GM11168 (cell line): Measurements from ENCODE around the gene FZD4.

Source experiments
- in situ Hi-C: fragments of 300-500 bp; cut with MboI; formaldehyde crosslinking; loops from one replicate; pipeline ENCODE4 v1.12.0; 2022; ENCODE audit warnings: low sequenced_read_pairs; ENCODE audit not compliant: unreplicated experiment

The FZD4 gene

DNA sequence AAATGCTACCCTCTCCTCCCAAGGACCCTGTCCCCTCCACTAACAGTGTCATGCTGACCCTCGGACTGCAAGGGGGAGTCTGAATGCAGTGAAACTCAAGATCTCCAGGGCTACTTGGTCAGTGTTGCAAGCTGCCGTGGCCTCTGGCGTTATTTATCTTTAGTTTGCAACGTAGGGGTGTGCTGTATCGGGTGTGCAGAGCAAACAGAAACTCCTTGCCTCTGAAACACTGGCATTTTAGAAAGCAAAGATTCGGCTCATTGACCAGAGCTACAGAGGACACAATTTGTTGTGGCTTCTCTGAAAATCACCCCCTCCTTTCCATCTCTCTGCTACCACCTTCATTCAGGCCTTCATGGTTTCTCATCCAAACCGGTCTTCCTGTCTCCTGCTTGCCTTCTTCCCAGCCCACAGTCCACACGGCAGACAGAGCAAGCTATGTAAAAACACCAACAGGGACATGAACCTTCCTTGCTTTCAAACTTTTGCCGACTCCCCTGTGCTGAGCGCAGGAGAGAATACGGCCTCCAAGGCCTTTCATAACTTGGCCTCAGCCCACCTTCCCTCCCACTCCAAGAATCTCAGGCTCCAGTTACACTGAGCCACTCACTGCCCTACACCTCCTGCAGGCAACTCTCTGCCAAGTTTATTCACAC, 14.9 kb downstream of the FZD4 start:
- in situ Hi-C loops = loop anchor here (25.0 kb wide), 1 partner anchor 472 kb away; no protein-coding TSS in a partner anchor

DNA sequence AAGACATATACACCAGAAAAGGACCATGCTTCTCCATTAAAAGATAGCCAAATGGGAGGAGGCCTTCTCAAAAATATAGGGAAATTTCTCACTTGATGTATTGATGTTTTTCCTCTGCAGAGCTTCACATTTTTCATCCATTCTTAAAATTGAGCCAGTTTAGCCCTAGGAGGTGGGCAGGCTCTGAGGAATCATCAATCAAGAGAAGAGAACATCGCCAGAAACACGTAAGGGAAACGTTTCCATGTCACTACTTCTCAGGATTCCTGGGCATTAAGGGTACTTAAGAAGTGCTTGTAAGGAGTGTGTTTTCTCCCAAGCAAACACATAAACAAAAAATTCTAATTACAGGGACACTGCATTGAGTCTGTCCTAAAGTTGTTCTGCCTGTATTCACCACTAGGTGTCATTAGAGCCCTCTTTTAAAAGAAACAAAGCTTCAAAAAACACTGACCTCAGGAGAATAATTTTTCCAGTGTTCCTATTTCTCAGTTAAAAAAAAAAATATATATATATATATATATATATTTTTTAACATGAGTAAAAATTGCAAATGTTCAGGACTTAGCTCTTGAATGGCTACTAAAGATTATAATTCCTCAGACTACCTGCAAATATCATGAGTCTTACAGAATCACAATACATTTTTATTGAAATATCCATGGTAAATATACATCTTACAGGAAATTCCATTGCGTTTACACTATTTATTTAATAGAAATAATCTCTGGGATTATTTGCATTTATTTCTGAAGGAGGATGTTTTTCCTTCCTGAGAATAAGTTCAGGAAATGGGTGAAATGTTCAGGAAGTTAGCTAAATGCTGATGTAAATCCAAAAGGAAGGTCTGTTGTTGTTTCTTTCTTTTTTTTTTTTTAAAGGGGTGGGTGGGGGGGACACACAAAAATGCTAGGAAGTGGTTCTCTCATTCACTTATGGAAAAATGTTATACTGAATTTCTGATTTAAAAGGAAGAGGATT, 16.0 kb downstream of the FZD4 start:
- in situ Hi-C loops = loop anchor here (25.0 kb wide), 1 partner anchor 473 kb away; no protein-coding TSS in a partner anchor

DNA sequence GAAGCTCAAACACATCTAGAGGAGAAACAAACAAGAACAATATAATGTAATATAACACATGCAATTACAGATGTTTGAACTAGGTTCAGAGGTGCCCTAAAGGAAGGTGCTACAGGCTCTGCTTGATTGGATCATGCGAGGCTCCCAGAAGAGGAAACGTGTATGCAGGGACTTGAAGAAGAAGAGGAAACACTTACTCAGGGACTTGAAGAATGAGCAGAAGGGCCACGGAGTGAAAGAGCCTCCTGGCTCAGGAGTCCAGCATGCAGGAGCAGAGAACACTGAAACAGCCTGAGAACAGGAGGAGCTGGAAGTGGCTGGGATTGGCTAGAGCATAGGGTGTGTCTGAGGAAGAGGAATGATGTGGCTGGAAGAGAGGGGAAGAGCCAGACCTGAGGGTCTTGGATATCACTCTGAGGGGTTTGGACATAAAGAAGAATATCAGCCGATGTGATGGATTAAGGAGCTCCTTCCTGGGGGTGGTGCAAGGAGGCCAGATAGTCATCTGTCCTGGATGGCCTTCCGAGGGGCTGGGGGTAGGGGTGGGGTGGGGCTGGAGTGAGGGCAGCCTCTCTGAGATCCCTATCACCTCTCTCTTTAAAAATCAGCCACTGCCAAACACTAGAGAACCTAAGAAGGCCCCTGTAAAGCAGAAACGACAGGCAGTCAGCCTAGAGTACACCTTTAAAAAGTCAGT, 16.8 kb downstream of the FZD4 start:
- in situ Hi-C loops = loop anchor here (25.0 kb wide), 1 partner anchor 474 kb away; no protein-coding TSS in a partner anchor

DNA sequence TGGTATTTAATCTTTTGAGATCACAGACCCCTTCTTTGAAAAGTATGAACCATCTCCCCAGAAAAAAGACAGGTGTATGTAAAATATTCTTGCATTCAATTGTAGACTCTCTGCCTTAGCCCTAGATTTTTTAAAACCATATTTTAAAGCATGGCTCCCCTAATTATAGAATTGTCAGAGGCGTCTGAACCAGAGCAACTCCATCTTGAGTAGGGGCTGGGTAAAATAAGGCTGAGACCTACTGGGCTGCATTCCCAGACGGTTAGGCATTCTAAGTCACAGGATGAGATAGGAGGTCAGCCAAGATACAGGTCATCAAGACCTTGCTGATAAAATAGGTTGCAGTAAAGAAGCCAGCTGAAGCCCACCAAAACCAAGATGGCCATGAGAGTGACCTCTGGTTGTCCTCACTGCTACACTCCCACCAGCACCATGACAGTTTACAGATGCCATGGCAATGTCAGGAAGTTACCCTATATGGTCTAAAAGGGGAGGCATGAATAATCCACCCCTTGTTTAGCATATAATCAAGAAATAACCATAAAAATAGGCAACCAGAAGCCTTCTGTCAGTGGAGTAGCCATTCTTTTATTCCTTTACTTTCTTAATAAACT, 17.9 kb downstream of the FZD4 start:
- in situ Hi-C loops = loop anchor here (25.0 kb wide), 1 partner anchor 475 kb away; no protein-coding TSS in a partner anchor

DNA sequence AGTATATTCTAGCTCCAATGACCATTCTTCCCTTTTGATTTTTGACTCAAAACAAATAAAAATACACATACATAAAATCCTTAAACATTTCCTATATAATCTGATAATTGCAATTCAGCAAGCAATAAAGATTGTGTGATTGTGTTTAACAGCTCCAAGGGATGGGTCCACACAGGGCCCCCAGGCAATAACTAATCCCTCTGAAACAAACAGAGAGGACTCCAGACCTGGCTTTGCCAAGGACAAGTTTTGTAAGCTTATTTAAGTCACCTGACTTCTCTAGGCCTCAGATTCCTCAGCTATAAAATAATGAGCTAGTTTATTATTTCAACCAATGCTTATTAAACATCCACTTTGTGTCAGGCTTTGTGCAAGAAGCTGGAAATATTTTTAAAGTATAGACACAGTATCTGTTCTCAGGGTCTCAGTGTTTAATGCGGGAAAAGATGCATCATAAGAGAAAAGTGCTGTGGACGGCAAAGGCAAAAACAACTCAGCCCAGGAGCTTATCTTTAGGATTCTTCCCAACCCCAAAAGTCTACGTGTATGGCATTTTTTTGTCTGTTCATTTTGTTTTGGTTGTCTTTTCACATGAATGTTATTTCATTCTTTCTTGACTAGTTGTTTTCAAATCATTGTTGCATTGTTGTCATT, 20.1 kb downstream of the FZD4 start:
- in situ Hi-C loops = loop anchor here (25.0 kb wide), 1 partner anchor 477 kb away; no protein-coding TSS in a partner anchor

DNA sequence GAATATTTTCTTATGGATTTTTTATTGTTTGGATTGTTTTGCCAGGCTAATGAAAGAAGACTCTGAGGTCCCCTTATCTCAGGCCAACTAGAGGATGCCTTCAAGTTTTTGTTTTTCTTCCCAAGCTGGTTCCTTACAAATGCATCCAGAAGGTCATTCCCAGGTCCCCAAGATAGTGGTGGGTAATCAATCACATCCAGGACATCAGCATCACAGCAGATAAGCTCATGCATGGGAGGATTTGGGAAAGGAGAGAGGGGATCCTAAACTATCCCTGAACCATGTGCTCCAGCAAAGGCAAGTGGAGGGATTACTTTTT, 20.7 kb downstream of the FZD4 start:
- in situ Hi-C loops = loop anchor here (25.0 kb wide), 1 partner anchor 478 kb away; no protein-coding TSS in a partner anchor

DNA sequence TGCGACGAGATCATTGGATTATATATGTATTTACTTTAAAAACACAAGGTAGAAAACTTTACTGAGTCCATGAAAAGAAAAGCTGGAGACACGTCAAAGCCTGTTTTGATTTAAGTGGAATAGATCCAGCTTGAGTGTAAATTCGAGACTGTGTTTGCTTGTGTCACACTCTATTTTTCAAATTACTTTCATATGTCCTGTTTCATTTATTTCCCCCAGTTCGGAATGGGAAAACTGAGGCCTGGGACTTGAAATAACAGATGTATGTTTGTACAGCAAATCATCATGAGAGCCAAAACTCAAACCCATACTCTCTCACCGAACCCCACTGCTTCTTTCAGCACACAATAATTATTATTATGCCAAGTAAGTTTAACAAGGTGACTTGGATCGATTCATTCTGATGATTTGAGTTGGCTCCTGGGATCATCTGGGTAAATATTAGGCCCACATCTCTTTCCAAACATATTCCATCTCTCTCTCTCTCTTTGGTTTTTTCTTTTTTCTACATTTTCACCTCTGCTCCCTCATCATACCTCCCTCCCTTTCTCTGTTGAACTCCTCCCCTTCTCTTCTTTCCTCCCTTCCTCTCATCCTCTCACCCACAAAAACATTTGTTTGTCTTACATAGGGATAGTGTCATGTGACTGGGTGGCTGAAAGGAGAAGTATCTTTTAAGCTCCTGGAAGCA, 21.2 kb downstream of the FZD4 start:
- in situ Hi-C loops = loop anchor here (25.0 kb wide), 1 partner anchor 478 kb away; no protein-coding TSS in a partner anchor

DNA sequence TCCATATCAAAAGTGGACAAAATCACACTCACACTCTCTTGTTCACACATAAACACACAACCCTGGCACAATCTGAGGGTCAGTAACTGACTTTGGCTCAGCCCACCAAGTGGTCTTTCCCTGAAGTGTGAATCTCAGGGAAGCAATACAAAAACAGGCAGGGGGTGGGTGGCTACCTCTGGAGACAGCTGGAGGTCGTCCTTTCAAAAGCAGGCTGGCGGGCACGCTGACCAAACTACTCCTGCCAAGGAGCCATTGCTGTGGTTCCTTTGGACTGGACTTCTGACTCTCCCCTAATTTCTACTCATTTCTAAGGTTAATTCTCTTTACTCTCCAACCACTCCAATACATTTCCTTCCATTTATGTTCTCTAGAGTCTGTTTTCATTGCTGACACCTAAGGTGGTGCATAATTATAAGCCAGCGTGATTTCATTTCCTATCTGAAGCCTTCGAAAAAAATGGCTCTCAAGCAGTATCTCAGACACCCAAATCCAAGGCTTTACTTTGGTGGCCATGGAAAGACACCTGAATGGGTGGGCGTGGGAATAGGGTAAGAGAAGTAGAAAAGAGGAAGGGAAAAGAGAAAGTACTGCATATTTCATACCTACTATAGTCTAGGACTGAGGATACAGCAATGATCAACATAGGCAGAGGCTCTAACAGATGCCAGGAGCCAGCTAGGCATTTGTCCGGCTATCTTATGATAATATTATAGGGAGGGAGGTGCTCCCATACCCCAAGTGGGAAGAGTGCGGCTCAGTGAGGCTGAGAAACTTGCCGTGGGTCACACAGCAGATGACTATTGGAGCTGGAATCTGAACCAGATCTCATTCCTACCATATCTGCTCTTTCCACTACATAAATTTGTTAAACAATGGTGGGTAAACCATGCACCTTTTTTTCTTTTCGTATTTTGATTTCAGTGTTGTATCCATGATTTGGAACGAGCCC, 22.0 kb downstream of the FZD4 start:
- in situ Hi-C loops = loop anchor here (25.0 kb wide), 1 partner anchor 479 kb away; no protein-coding TSS in a partner anchor

DNA sequence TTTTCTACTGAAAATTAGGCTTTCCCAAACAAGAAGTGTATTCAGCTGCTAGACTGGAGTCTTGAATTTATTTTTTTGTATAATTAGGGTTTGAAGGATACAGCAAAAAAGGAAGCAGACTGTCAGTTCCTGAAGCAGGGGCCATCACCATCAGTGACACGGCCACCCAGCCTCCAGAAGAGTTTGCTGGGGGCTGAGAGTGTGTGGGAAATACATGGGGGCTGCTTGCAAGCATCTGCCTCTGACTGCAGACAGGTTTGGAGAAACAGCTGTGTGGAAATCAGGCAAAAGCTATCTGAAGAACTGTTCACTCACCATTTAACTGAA, 23.0 kb downstream of the FZD4 start:
- in situ Hi-C loops = loop anchor here (25.0 kb wide), 1 partner anchor 480 kb away; no protein-coding TSS in a partner anchor

DNA sequence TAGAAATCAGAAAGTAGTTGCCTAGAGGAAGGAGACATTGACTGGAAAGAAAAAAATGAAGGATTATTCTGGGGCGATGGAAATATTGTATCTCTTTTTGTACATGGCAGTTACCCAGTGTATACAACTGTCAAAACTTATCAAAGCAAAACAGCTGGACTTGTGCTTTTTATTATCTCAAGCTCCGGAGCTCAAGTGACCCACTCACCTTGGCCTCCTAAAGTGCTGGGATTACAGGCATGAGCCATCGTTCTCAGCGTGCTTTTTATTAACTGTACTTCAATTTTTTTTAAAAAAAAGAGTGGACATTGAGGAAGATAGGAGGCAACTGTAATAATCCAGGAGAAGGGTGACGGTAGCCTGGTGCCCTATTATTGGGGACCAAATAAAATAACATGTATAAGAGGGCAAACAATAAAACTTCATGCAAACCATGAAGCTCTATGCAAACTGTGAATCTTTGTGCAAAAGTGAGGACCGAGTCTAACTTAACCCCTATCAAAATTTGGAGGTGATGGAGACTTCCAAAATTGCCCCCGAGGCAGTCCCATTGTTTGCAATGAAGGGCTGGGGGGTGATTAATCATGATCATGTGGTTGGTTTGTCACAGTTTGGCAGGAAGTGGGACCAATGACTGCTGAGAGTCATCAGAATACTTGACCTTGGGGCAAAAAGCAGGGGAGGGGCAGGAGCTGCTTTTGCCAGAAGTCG, 23.5 kb downstream of the FZD4 start:
- in situ Hi-C loops = loop anchor here (25.0 kb wide), 1 partner anchor 481 kb away; no protein-coding TSS in a partner anchor

DNA sequence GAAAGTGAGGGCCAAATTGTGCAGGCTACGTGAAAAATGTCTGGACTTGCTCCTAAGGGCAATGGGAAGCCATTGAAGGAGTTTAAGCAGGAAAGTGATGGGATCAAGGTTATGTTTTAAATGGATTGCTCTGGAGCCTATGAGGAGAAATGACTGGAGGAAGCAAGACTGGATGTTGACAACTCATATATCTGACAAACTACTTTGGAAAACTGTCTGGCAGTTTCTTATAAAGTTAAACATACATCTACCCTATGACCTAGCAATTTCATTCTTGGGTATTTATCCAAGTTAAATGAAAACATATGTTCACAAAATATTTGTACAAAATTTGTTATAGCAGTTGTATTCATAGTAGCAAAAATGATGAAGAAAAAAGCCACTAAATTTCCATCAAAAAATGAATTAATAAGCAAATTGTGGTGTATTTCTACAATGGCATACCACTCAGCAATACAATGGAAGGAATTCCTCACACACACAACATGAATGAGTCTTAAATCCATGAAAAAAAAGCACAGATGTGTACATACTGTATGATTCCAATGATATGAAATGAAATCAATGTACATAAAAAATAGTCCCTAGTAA, 24.1 kb downstream of the FZD4 start:
- in situ Hi-C loops = loop anchor here (25.0 kb wide), 1 partner anchor 481 kb away; no protein-coding TSS in a partner anchor

DNA sequence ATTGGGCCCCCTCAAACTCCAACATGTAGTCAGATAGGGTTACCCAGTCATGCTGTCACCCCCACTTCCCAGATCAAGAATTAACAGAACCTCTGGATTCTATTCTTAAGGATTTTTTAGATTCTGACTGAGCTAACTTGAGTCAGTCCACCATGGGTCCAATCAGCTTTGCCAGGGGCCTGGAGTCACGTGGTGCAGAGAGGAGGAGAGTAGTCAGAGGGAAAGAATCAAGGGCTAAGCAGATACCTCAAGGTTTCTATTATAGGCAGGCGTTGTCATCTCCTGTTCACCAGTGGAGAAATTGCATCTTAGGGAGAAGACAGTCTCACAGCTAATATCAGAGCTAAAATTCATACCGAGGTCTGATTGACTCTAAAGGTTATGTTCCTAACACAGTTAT, 28.2 kb downstream of the FZD4 start:
- in situ Hi-C loops = loop anchor here (25.0 kb wide), 1 partner anchor 485 kb away; no protein-coding TSS in a partner anchor

DNA sequence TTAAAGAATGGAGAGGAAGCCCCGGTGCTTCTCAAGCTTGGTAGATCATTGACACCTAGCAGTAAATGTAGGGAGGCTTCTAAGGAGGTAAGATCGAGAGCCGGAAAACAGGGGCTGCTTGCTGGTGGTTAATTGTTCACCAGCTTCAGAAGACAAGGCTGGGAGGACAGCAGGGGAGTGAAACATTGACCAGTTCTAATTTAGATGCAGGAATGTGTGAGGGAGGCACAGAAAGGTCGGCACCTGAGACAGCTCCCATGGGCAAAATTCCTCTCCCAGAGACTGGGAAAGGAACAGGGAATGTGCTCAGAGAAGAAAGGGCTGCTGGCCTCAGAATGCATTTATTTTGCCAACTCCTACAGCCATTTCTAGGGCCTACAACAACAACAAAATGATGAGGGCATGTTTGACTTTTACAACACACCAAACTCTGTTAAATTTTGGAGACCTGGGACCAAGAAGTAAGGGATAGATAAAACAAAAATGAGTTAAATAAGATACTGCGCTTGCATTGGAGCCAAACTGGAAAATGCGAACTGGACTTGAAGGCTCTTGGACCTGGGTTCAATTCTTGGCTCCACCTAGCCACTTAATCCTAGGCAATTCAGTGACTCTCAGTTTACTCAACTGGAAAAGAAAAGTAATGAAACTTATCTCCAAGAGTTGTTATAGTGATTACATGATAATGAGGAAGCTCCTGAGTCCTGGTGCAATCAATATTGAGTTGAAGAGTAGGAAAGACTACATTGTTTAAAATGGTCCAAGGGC, 31.0 kb downstream of the FZD4 start:
- in situ Hi-C loops = no loop called here

DNA sequence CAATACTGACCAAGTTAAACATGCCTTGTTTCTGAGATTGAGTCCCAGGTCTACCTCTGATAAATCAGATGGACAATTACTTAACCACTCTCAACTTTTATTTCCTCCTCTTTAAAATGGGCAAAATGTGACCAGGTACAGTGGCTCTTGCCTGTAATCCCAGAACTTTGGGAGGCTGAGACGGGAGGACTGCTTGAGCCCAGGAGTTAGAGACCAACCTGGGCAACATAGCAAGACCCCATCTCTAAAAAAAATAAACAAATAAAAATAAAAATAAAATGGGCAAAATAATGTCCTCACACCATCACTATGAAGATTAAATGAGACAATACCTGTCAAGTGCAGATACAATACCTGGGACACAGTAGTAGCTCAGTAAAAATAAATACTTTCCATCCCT, 33.0 kb downstream of the FZD4 start:
- in situ Hi-C loops = no loop called here

DNA sequence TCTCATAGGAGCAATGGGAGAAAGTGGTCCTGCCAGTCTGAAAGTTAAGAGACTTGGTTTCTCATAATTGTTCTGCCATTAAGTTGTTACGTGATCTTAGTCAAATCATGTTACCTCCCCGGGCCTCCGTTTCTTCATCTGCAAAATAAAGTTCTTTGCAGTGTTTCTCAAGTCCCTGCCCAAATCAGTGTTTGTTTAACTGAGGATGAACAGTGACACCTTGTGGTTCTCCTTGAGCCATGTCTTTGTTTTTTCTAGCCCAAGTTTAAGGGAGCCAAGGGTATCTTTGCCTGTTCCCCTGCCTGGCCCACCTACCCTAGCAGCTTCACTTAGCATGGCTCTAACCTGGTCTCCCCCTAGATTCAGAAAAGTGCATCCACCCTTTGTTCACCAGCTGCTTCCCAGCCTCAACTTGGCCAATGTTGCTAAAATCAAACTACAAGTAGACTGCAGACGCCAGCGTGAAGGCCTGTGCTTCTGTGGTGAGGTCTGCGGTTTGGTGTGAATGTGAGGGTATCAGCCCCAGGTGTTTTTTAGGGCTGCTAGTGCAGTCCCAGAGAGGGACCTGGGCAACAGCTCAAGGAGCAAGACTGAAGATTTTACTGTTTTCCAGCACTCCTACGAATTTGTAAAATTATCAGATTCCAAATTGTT, 35.5 kb downstream of the FZD4 start:
- in situ Hi-C loops = no loop called here

DNA sequence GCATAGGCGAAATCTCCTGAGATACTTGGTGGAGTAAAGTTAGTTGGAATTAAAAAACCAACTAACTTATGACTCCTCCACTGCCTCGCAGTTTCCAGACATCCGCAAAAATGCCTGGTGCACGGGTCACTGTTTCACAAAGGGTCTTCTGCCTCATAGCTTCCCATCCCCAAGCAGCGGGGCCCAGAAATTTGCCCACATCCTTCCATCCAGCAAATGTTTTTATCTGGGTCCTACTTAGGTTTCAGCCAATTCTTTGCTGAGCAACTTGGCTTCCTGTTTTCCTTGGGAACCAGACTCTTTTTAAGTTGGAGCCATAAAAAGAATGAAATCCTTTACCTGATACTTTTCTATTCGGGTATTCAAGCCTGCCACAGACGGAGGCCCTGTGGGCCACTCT, 36.2 kb downstream of the FZD4 start:
- in situ Hi-C loops = no loop called here
